Epithelial cell of esophagus (primary cell): ENCODE data around the gene EFNA4.

Source experiments
- DNase-seq: peaks from one replicate; pipeline ENCODE4 v3.0.0; 2010; ENCODE audit warnings: low read depth
- H3K4me3 ChIP-seq: 2 replicates; pipeline ENCODE4 v1.5.1; 2011; ENCODE audit warnings: mild to moderate bottlenecking, low read length, control low read depth
- CTCF ChIP-seq: IDR thresholded peaks from 2 replicates; pipeline ENCODE4 v1.5.1; 2011; ENCODE audit warnings: low read depth, mild to moderate bottlenecking, low read length, control low read depth, inconsistent platforms; ENCODE audit not compliant: insufficient read depth; ENCODE audit errors: missing control alignments

Gene EFNA4

GRCh38 chr1:155026154-155026553 is 37.4 kb upstream of the EFNA4 start:
- DNase-seq = peak; percentile 46
- no peak overlapping the region for H3K4me3 ChIP-seq
- TF ChIP-seq CTCF = no peak

DNA sequence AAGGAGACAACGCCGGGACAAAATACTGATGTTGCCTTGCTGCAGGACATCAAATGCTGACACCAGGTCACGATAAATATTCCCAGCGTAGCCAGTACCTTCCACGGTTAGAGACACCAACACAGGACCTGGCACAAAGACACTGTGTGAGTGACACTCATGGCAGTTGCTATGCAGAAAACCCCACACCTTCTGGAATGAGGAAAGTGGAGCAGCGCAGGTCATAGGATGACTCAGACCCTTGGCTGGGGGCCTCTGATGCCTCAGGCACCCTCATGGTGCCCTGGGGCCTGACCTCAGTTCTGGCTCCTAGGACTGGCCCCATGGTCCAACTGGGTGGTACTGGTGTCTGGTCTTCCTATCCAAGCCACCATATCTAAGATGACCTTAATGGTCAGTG is 37.0 kb upstream of the EFNA4 start:
- peak; percentile 58 for DNase-seq
- no peak overlapping the region for H3K4me3 ChIP-seq
- no peak for TF ChIP-seq CTCF

DNA sequence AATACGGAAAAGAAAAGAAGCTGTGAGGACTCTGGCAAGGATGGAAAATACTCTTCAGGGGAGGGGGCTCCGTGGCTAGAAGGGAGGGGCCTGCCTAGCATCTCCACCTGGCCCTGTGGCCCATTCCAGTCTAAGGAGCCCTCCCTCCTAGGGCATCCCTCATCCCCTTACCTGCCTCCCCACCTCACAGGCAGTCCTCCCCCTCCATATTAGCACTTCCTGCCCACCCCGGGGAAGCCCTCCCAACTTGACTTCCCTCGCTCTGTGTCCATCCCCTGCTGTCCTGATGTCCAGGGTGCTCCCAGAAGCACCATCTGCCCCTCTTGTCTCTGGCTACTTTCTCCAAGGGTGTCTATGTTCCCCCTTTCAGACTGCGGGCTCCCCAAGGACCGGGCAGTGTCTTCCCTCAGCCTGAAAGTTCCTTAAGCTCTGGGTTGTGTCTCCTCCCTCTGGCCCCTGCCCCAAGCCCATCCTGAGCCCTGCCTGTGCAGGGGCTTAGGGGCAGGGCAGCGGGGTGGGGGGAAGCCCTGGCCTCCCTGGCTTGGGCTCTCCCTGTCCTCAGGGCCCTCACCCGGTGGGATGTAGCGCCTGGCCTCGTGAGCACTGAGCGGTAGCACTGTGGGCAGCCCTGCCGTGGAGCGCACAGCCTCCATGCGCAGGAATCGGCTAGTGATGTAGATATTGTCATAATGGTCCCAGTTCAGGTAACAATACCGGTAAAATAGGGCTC is 33.9 kb upstream of the EFNA4 start:
- TF ChIP-seq CTCF = no peak
- no peak overlapping the region for H3K4me3 ChIP-seq
- DNase-seq = no peak

DNA sequence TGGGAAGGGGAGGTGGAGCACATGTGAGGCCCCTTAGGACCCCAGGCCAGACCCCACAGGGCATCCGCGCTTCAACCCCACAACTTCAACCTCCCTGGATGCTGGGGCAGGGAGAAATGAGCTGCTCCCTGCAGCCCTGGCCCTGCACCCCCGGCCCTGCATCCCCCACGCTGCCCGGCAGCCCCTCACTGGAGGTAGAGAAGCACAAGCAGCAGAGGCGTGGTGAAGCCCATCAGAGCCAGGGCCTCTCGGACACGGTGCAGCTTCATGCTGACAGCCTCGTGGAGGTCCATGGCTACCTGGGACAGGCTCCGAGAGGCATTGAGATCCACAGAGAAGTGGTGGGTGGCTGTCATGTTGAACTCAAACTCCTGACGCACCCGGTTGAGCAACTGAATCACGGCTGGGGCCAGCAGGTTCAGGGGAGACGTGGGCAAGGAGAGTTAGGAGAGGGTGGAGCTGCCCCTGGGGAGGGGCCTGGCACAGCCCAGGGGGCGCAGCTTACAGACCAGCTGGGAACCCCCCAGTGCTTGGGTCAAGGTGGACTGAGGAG is 33.2 kb upstream of the EFNA4 start:
- no peak overlapping the region for H3K4me3 ChIP-seq
- no peak for DNase-seq
- TF ChIP-seq CTCF = no peak

- DNase-seq = no peak
- H3K4me3 ChIP-seq = no peak overlapping the region
- TF ChIP-seq CTCF = no peak
These were observed 32.6 kb upstream of the EFNA4 start for GRCh38 chr1:155030899-155031298.

DNA sequence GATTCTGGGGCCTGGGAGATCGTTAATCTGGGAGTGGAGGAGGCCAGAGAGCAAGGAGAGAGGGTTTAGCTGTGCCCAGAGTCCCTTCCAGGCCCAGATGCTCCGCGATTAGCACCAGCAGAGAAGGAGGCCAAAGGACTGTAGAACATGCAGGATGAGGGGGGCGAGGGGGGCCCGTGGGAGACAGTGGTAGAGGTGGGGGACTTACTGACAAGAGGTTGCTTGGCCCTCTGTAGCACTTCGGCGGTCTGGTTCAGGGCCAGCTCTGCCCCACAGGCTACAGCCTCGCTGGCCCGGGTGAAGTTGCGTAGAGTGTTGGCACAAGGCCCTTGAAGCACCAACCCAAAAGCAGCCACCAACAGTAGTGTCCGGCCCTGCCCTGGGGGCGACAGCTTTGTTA is 30.7 kb upstream of the EFNA4 start:
- H3K4me3 ChIP-seq = no peak overlapping the region

More for the DNA sequence above, 30.7 kb upstream of the EFNA4 start:
- DNase-seq = no peak
- TF ChIP-seq CTCF = no peak
